OCI-LY3 (cell line): ENCODE data around the gene PCGF2.

Source experiments
- H2AFZ ChIP-seq: fragments of 200-600, 300-600 bp; shearing (Covaris generic); 2 replicates; pipeline ENCODE4 v1.6.0; 2014; ENCODE audit warnings: antibody characterized with exemption, low read depth, low read length
- H3K27ac ChIP-seq: fragments of 200-600, 300-600 bp; sonication (generic); 2 replicates; pipeline ENCODE4 v1.5.1; 2014; ENCODE audit warnings: mild to moderate bottlenecking, low read length, moderate library complexity, mixed read lengths
- H3K27me3 ChIP-seq: fragments of 200-600, 300-600 bp; sonication (generic); 2 replicates; pipeline ENCODE4 v1.6.1; 2014; ENCODE audit warnings: low read depth, low read length, mixed read lengths
- H3K36me3 ChIP-seq: fragments of 200-600, 300-600 bp; sonication (generic); replicated peaks from 2 replicates; pipeline ENCODE3; 2014; ENCODE audit warnings: low read depth, low read length, mixed read lengths
- H3K4me1 ChIP-seq: fragments of 300-600, 200-600 bp; sonication (generic); 2 replicates; pipeline ENCODE4 v1.6.1; 2014; ENCODE audit warnings: low read length, mixed read lengths
- H3K4me2 ChIP-seq: fragments of 200-600, 300-600 bp; sonication (generic); 2 replicates; pipeline ENCODE4 v1.6.1; 2014; ENCODE audit warnings: low read length, mixed read lengths
- H3K4me3 ChIP-seq: fragments of 300-600, 200-600 bp; sonication (generic); 2 replicates; pipeline ENCODE4 v1.5.1; 2014; ENCODE audit warnings: antibody characterized with exemption, mild to moderate bottlenecking, low read length, moderate library complexity
- H3K79me2 ChIP-seq: fragments of 300-600, 200-600 bp; shearing (Covaris generic); 2 replicates; pipeline ENCODE4 v1.6.1; 2014; ENCODE audit warnings: mild to moderate bottlenecking, low read length, mixed read lengths
- H3K9ac ChIP-seq: fragments of 300-600, 200-600 bp; shearing (Covaris generic); 2 replicates; pipeline ENCODE4 v1.6.0; 2014; ENCODE audit warnings: mild to moderate bottlenecking, low read length, moderate library complexity
- H3K9me3 ChIP-seq: fragments of 200-600, 300-600 bp; shearing (Covaris generic); 2 replicates; pipeline ENCODE4 v1.6.1; 2014; ENCODE audit warnings: low read length, mixed read lengths; ENCODE audit not compliant: insufficient read depth
- H4K20me1 ChIP-seq: fragments of 200-600, 300-600 bp; sonication (generic); 2 replicates; pipeline ENCODE4 v1.6.1; 2016; ENCODE audit warnings: low read length, mixed read lengths; ENCODE audit not compliant: insufficient read depth
- CTCF ChIP-seq: fragments of 200-600, 300-600 bp; sonication (generic); IDR thresholded peaks from 2 replicates; pipeline ENCODE4 v1.5.1; 2014; ENCODE audit warnings: antibody characterized with exemption, low read length, low read depth
- EZH2phosphoT487 ChIP-seq: fragments of 200-600 bp; shearing (Covaris generic); IDR thresholded peaks from 2 replicates; pipeline ENCODE4 v1.6.1; 2018; ENCODE audit warnings: antibody characterized with exemption, mixed run types, low read depth

PCGF2 gene

GRCh38 chr17:38748149-38748891, at the start of gene PCGF2:
Gene PCGF2 (minus strand): TSS chr17:38748336. CDS start chr17:38740402, 7,934 bp downstream.
- peaks cover 30% of the 10 kb centered on the region for H3K4me1 ChIP-seq
- H3K36me3 ChIP-seq, result peaks cover 6% of the 10 kb centered on the region
- H3K79me2 ChIP-seq, result peaks cover 52% of the 10 kb centered on the region
- peak within 1 kb of the TSS; percentile 91 for H3K4me2 ChIP-seq
- H3K9me3 ChIP-seq, result no peaks in the 10 kb centered on the region
- peak within 1 kb of the TSS; percentile 57 for H2AFZ ChIP-seq
- peak within 1 kb of the TSS; percentile 80 for H3K27ac ChIP-seq
- TF ChIP-seq CTCF (no peak), EZH2phosphoT487 (no peak)
- peak within 1 kb of the TSS; percentile 86 for H3K4me3 ChIP-seq
- peak within 1 kb of the TSS; percentile 99 for H3K9ac ChIP-seq
- peaks cover 7% of the 10 kb centered on the region for H4K20me1 ChIP-seq
- no peaks in the 10 kb centered on the region for H3K27me3 ChIP-seq

- no peaks in the 10 kb centered on the region for H3K27me3 ChIP-seq
- H4K20me1 ChIP-seq, result 0 out of 2 replicates have a peak, but pooled peaks cover 9% of the 10 kb centered on the region
- 0 out of 2 replicates have a peak overlapping the region, but pooled peaks have one; percentile 94 for H3K9ac ChIP-seq
- peaks cover 39% of the 10 kb centered on the region for H3K79me2 ChIP-seq
- peaks cover 17% of the 10 kb centered on the region for H3K4me1 ChIP-seq
- no peaks in the 10 kb centered on the region for H3K9me3 ChIP-seq
- peak overlapping the region; percentile 98 for H3K4me2 ChIP-seq
- TF ChIP-seq CTCF (no peak), EZH2phosphoT487 (no peak)
- H2AFZ ChIP-seq, result no peak overlapping the region
- peak overlapping the region; percentile 95 for H3K4me3 ChIP-seq
- H3K27ac ChIP-seq, result no peak overlapping the region
- peaks cover 30% of the 10 kb centered on the region for H3K36me3 ChIP-seq
Observed at GRCh38 chr17:38797828-38798227, 49.7 kb upstream of the PCGF2 start.

GRCh38 chr17:38797158-38797490, 49.0 kb upstream of the PCGF2 start:
- no peak overlapping the region for H3K4me3 ChIP-seq
- peaks cover 39% of the 10 kb centered on the region for H3K79me2 ChIP-seq
- H3K4me2 ChIP-seq, result no peak overlapping the region
- peaks cover 28% of the 10 kb centered on the region for H3K36me3 ChIP-seq
- H4K20me1 ChIP-seq, result 0 out of 2 replicates have a peak, but pooled peaks cover 9% of the 10 kb centered on the region
- TF ChIP-seq CTCF (no peak), EZH2phosphoT487 (no peak)
- no peaks in the 10 kb centered on the region for H3K9me3 ChIP-seq
- H3K27ac ChIP-seq, result no peak overlapping the region
- H3K9ac ChIP-seq, result no peak overlapping the region
- H2AFZ ChIP-seq, result no peak overlapping the region
- no peaks in the 10 kb centered on the region for H3K27me3 ChIP-seq
- peaks cover 17% of the 10 kb centered on the region for H3K4me1 ChIP-seq

GRCh38 chr17:38796451-38797157, 48.5 kb upstream of the PCGF2 start:
- Histone ChIP-seq H3K27me3 (no peaks in the 10 kb centered on the region), H3K79me2 (peaks cover 39% of the 10 kb centered on the region), H3K4me3 (no peak overlapping the region), H3K9me3 (no peaks in the 10 kb centered on the region), H4K20me1 (0 out of 2 replicates have a peak, but pooled peaks cover 9% of the 10 kb centered on the region), H3K4me1 (peaks cover 17% of the 10 kb centered on the region), H3K9ac (no peak overlapping the region), H3K27ac (no peak overlapping the region), H2AFZ (no peak overlapping the region), H3K36me3 (peaks cover 23% of the 10 kb centered on the region), H3K4me2 (no peak overlapping the region)
- TF ChIP-seq EZH2phosphoT487, result no peak
- no peak for TF ChIP-seq CTCF
